ENCODE data around the gene MAPKAPK3. TPM values are rescaled to one million over a fixed set of nuclear protein-coding genes. Genes with fewer than 3 reads are reported as not detected.
A peak's percentile ranks its signal among the peaks of the same experiment; 100 is the strongest.

The MAPKAPK3 gene
- total RNA-seq, 1 donor from 2014 or later: 60.8 TPM

- Histone ChIP-seq H3K4me1 (peaks cover 62% of the 10 kb centered on the region), H3K36me3 (peaks cover 29% of the 10 kb centered on the region), H3K4me3 (peak overlapping the region; percentile 83), H3K27ac (peak overlapping the region; percentile 91), H3K9me3 (no peaks in the 10 kb centered on the region), H3K27me3 (no peaks in the 10 kb centered on the region)
- no peak for TF ChIP-seq CTCF (IDR thresholded peaks at IDR 0.05)
- intact Hi-C loops (cut with DNase I): no loop called here
- no peak for DNase-seq
- no peak for ATAC-seq
Measured at GRCh38 chr3:50610992-50611463, 5.9 kb upstream of the MAPKAPK3 start.

GRCh38 chr3:50611464-50612233 lies 5.3 kb upstream of the MAPKAPK3 start, which contains the start of gene CISH:
TSS of gene CISH (minus strand) at chr3:50611774. CDS start at chr3:50611650, 124 bp downstream.
- peaks cover 61% of the 10 kb centered on the region for H3K4me1 ChIP-seq
- H3K4me3 ChIP-seq: peak within 1 kb of the TSS; percentile 83
- H3K36me3 ChIP-seq: peaks cover 23% of the 10 kb centered on the region
- DNase-seq (peak; percentile 99), ATAC-seq (peak; percentile 81)
- no peaks in the 10 kb centered on the region for H3K27me3 ChIP-seq
- intact Hi-C loops (cut with DNase I): loop anchor here (2.0 kb wide), 1 partner anchor 39 kb away; no protein-coding TSS in a partner anchor
- no peaks in the 10 kb centered on the region for H3K9me3 ChIP-seq
- peak; percentile 77 for TF ChIP-seq CTCF (IDR thresholded peaks at IDR 0.05)
- peak within 1 kb of the TSS; percentile 91 for H3K27ac ChIP-seq

GRCh38 chr3:50612234-50612882 lies 4.6 kb upstream of the MAPKAPK3 start:
- Histone ChIP-seq H3K27ac (peak overlapping the region; percentile 91), H3K27me3 (no peaks in the 10 kb centered on the region), H3K4me1 (peaks cover 54% of the 10 kb centered on the region), H3K9me3 (no peaks in the 10 kb centered on the region), H3K4me3 (peak overlapping the region; percentile 83), H3K36me3 (peaks cover 16% of the 10 kb centered on the region)
- intact Hi-C loops (cut with DNase I): loop anchor here (2.0 kb wide), 1 partner anchor 40 kb away; no protein-coding TSS in a partner anchor
- ATAC-seq (no peak), DNase-seq (no peak)
- TF ChIP-seq CTCF (IDR thresholded peaks at IDR 0.05): no peak

- peaks cover 7% of the 10 kb centered on the region for H3K36me3 ChIP-seq
- ATAC-seq (no peak), DNase-seq (no peak)
- peak overlapping the region; percentile 91 for H3K27ac ChIP-seq
- peak overlapping the region; percentile 83 for H3K4me3 ChIP-seq
- no peaks in the 10 kb centered on the region for H3K9me3 ChIP-seq
- no peak for TF ChIP-seq CTCF (IDR thresholded peaks at IDR 0.05)
- H3K4me1 ChIP-seq: peaks cover 51% of the 10 kb centered on the region
- intact Hi-C loops (cut with DNase I): loop anchor here (2.0 kb wide), 1 partner anchor 40 kb away; no protein-coding TSS in a partner anchor
- H3K27me3 ChIP-seq: no peaks in the 10 kb centered on the region
Measured at GRCh38 chr3:50612970-50613846, 3.7 kb upstream of the MAPKAPK3 start.

- Histone ChIP-seq H3K36me3 (no peaks in the 10 kb centered on the region), H3K27me3 (no peaks in the 10 kb centered on the region), H3K9me3 (no peaks in the 10 kb centered on the region), H3K4me3 (no peak overlapping the region), H3K4me1 (peaks cover 56% of the 10 kb centered on the region), H3K27ac (no peak overlapping the region)
- DNase-seq (no peak), ATAC-seq (no peak)
- no peak for TF ChIP-seq CTCF (IDR thresholded peaks at IDR 0.05)
- intact Hi-C loops (cut with DNase I): no loop called here
Measured at GRCh38 chr3:50615190-50615589, 1.8 kb upstream of the MAPKAPK3 start.

Measured in upper lobe of right lung (tissue), 1 donor.